ENCODE results near the gene ONECUT1.

Gene ONECUT1

GRCh38 chr15:52717481-52717880, 72.7 kb downstream of the ONECUT1 start:
- no peaks in the 10 kb centered on the region for H3F3A ChIP-seq (ENCODE audit: low read depth)
- H3K9me3 ChIP-seq (ENCODE audit: insufficient read depth, low read depth, low read length), result no peaks in the 10 kb centered on the region
- no peak for TF ChIP-seq EZH2phosphoT487 (IDR thresholded peaks at IDR 0.05; ENCODE audit: borderline replicate concordance)
- no peaks in the 10 kb centered on the region for H3K36me3 ChIP-seq (ENCODE audit: insufficient read depth, low read length)
- H3K4me1 ChIP-seq (ENCODE audit: insufficient read depth, low read length, poor library complexity, severe bottlenecking), result no peaks in the 10 kb centered on the region
- H3K4me3 ChIP-seq (ENCODE audit: low read length, poor library complexity, severe bottlenecking), result no peak overlapping the region
- no peaks in the 10 kb centered on the region for H3K79me2 ChIP-seq (ENCODE audit: insufficient read depth, low read length)
- no peak overlapping the region for H3K4me2 ChIP-seq (ENCODE audit: low read depth, low read length, poor library complexity, severe bottlenecking)
- no peak overlapping the region for H3K9ac ChIP-seq (ENCODE audit: low read depth, low read length, poor library complexity, severe bottlenecking)
- H3K27me3 ChIP-seq (ENCODE audit: insufficient read depth, low read length, poor library complexity, severe bottlenecking), result no peaks in the 10 kb centered on the region
- no peaks in the 10 kb centered on the region for H4K20me1 ChIP-seq (ENCODE audit: insufficient read depth, low read length, poor library complexity, severe bottlenecking)
- H3K9me2 ChIP-seq (replicated peaks; ENCODE audit: low read depth, low read length), result no peaks in the 10 kb centered on the region
- no peak overlapping the region for H2AFZ ChIP-seq (ENCODE audit: low read length)

- no peaks in the 10 kb centered on the region for H3K27me3 ChIP-seq (ENCODE audit: insufficient read depth, low read length, poor library complexity, severe bottlenecking)
Measured at GRCh38 chr15:52716536-52716935, 73.6 kb downstream of the ONECUT1 start.

GRCh38 chr15:52715411-52715810, 74.7 kb downstream of the ONECUT1 start:
- no peaks in the 10 kb centered on the region for H3F3A ChIP-seq (ENCODE audit: low read depth)
- H3K36me3 ChIP-seq (ENCODE audit: insufficient read depth, low read length), result no peaks in the 10 kb centered on the region
- no peaks in the 10 kb centered on the region for H3K9me3 ChIP-seq (ENCODE audit: insufficient read depth, low read depth, low read length)
- H2AFZ ChIP-seq (ENCODE audit: low read length), result no peak overlapping the region
- no peak overlapping the region for H3K4me2 ChIP-seq (ENCODE audit: low read depth, low read length, poor library complexity, severe bottlenecking)
- H3K4me3 ChIP-seq (ENCODE audit: low read length, poor library complexity, severe bottlenecking), result no peak overlapping the region
- H3K27me3 ChIP-seq (ENCODE audit: insufficient read depth, low read length, poor library complexity, severe bottlenecking), result no peaks in the 10 kb centered on the region
- H3K4me1 ChIP-seq (ENCODE audit: insufficient read depth, low read length, poor library complexity, severe bottlenecking), result no peaks in the 10 kb centered on the region
- H3K79me2 ChIP-seq (ENCODE audit: insufficient read depth, low read length), result no peaks in the 10 kb centered on the region
- H3K9ac ChIP-seq (ENCODE audit: low read depth, low read length, poor library complexity, severe bottlenecking), result no peak overlapping the region
- no peaks in the 10 kb centered on the region for H4K20me1 ChIP-seq (ENCODE audit: insufficient read depth, low read length, poor library complexity, severe bottlenecking)
- no peaks in the 10 kb centered on the region for H3K9me2 ChIP-seq (replicated peaks; ENCODE audit: low read depth, low read length)
- TF ChIP-seq CTCF (conservative IDR thresholded peaks at IDR 0.05; ENCODE audit: low read length), result no peak

More at GRCh38 chr15:52716536-52716935, 73.6 kb downstream of the ONECUT1 start:
- TF ChIP-seq CTCF (conservative IDR thresholded peaks at IDR 0.05; ENCODE audit: low read length) (no peak), EZH2phosphoT487 (IDR thresholded peaks at IDR 0.05; ENCODE audit: borderline replicate concordance) (no peak)
- Histone ChIP-seq H4K20me1 (ENCODE audit: insufficient read depth, low read length, poor library complexity, severe bottlenecking) (no peaks in the 10 kb centered on the region), H3K4me1 (ENCODE audit: insufficient read depth, low read length, poor library complexity, severe bottlenecking) (no peaks in the 10 kb centered on the region), H3F3A (ENCODE audit: low read depth) (no peaks in the 10 kb centered on the region), H3K9me2 (replicated peaks; ENCODE audit: low read depth, low read length) (no peaks in the 10 kb centered on the region), H3K36me3 (ENCODE audit: insufficient read depth, low read length) (no peaks in the 10 kb centered on the region), H3K9ac (ENCODE audit: low read depth, low read length, poor library complexity, severe bottlenecking) (no peak overlapping the region), H3K4me3 (ENCODE audit: low read length, poor library complexity, severe bottlenecking) (no peak overlapping the region), H3K9me3 (ENCODE audit: insufficient read depth, low read depth, low read length) (no peaks in the 10 kb centered on the region), H2AFZ (ENCODE audit: low read length) (no peak overlapping the region), H3K79me2 (ENCODE audit: insufficient read depth, low read length) (no peaks in the 10 kb centered on the region), H3K4me2 (ENCODE audit: low read depth, low read length, poor library complexity, severe bottlenecking) (no peak overlapping the region)

DNA sequence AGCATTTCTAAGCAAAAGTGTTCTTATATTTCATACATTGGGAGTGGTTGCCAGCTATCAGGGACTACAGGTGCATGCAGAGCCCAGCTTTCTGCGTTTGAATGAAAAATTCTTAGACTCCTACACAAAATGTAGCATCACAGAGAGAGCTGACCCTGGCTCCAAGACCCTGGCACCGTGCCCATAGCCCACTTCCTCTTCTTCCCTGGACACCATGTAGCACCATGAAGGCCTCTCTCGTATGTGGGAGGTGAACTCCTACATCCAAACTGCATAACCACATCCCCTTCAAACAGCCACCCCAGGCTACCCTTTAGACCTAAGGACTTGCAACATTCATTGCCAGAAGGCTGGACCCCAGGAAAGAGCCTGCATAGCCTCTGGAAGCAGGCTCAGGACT, 75.2 kb downstream of the ONECUT1 start:
- H3K79me2 ChIP-seq (ENCODE audit: insufficient read depth, low read length), result no peaks in the 10 kb centered on the region
- TF ChIP-seq EZH2phosphoT487 (IDR thresholded peaks at IDR 0.05; ENCODE audit: borderline replicate concordance) (no peak), CTCF (conservative IDR thresholded peaks at IDR 0.05; ENCODE audit: low read length) (no peak)
- no peaks in the 10 kb centered on the region for H3K9me3 ChIP-seq (ENCODE audit: insufficient read depth, low read depth, low read length)
- H3F3A ChIP-seq (ENCODE audit: low read depth), result no peaks in the 10 kb centered on the region
- H3K4me1 ChIP-seq (ENCODE audit: insufficient read depth, low read length, poor library complexity, severe bottlenecking), result no peaks in the 10 kb centered on the region
- H3K4me2 ChIP-seq (ENCODE audit: low read depth, low read length, poor library complexity, severe bottlenecking), result no peak overlapping the region
- H3K9ac ChIP-seq (ENCODE audit: low read depth, low read length, poor library complexity, severe bottlenecking), result no peak overlapping the region
- H3K4me3 ChIP-seq (ENCODE audit: low read length, poor library complexity, severe bottlenecking), result no peak overlapping the region
- H3K27me3 ChIP-seq (ENCODE audit: insufficient read depth, low read length, poor library complexity, severe bottlenecking), result no peaks in the 10 kb centered on the region
- no peaks in the 10 kb centered on the region for H4K20me1 ChIP-seq (ENCODE audit: insufficient read depth, low read length, poor library complexity, severe bottlenecking)
- H2AFZ ChIP-seq (ENCODE audit: low read length), result no peak overlapping the region
- H3K36me3 ChIP-seq (ENCODE audit: insufficient read depth, low read length), result no peaks in the 10 kb centered on the region
- H3K9me2 ChIP-seq (replicated peaks; ENCODE audit: low read depth, low read length), result no peaks in the 10 kb centered on the region

Measured in Loucy (cell line).